Transverse colon (tissue), 4 donors: ENCODE measurements around the gene XXYLT1. TPM values are rescaled to one million over a fixed set of nuclear protein-coding genes. Genes with fewer than 3 reads are reported as not detected.
A peak's percentile ranks its signal among the peaks of the same experiment; 100 is the strongest.
"Not testable (repeated sequence)": the region's sequence is repeated elsewhere in the genome, so short reads cannot be mapped to it uniquely, and the experiment has no call there.

Source experiments
- DNase-seq: peaks from one replicate; pipeline ENCODE4 v3.0.0-alpha.2; 2019
- H3K27ac ChIP-seq, 4 donors: fragments of 200-600 bp; sonication (generic); 2 replicates each; pipeline ENCODE4 v1.5.1; 2016 to 2018; ENCODE audit warnings: inconsistent platforms in 4 of 4
- H3K27me3 ChIP-seq: fragments of 200-600 bp; sonication (generic); 2 replicates; pipeline ENCODE4 v1.5.1; 2017; ENCODE audit warnings: inconsistent platforms
- H3K36me3 ChIP-seq, 4 donors: fragments of 200-600 bp; sonication (generic); 2 replicates each; pipeline ENCODE4 v1.5.1; 2017 to 2019; ENCODE audit warnings: inconsistent platforms in 4 of 4
- H3K4me1 ChIP-seq, 4 donors: fragments of 200-600 bp; sonication (generic); 2 replicates each; pipeline ENCODE4 v1.5.1; 2017 to 2020; ENCODE audit warnings: inconsistent platforms in 4 of 4
- H3K4me3 ChIP-seq, 4 donors: fragments of 200-600 bp; sonication (generic); 1 replicate in 1 of 4; 2 replicates in 3 of 4; pipeline versions ENCODE4 v1.5.1 to v1.6.1; 2017 to 2019; ENCODE audit warnings: inconsistent platforms in 4 of 4
- H3K9me3 ChIP-seq, 2 donors: fragments of 200-600 bp; sonication (generic); 2 replicates each; pipeline ENCODE4 v1.5.1; 2017 to 2019; ENCODE audit warnings: inconsistent platforms in 2 of 2
- CTCF ChIP-seq, 5 experiments: fragments of 200-600 bp in 3 of 5; fragments of 450-650 bp in 2 of 5; sonication (generic) in 3 of 5; IDR thresholded peaks; 1 replicate in 2 of 5; 2 replicates in 3 of 5; pipeline ENCODE4 v1.5.1; 2016 to 2017; ENCODE audit warnings: antibody characterized with exemption in 5 of 5, inconsistent platforms in 3 of 5, mild to moderate bottlenecking in 2 of 5, moderate library complexity in 1 of 5
- EP300 ChIP-seq: sonication (generic); formaldehyde crosslinking; IDR thresholded peaks from one replicate; pipeline ENCODE4 v1.6.1; 2017; ENCODE audit warnings: antibody characterized with exemption, low read depth
- POLR2A ChIP-seq: fragments of 450-650 bp; IDR thresholded peaks from one replicate; pipeline ENCODE4 v1.6.1; 2016; ENCODE audit warnings: antibody characterized with exemption, mild to moderate bottlenecking, moderate library complexity
- POLR2AphosphoS5 ChIP-seq, 3 donors: sonication (generic); formaldehyde crosslinking; IDR thresholded peaks; one replicate each; pipeline ENCODE4 v1.6.1; 2016; ENCODE audit warnings: antibody characterized with exemption in 3 of 3
- WGBS, 2 donors: methylation state at CpG; one replicate each; pipeline ENCODE4 v1.1.5; 2018; ENCODE audit warnings: low coverage in 1 of 2; 5-methylcytosine and 5-hydroxymethylcytosine counted together
- in situ Hi-C, 4 donors: fragments of 200-750 bp; cut with MboI; loops; one replicate each; pipeline versions ENCODE4 v1.15.0 to v1.15.1; 2017; ENCODE audit warnings: low sequenced_read_pairs in 3 of 4, low pct_ligation_motif_present in 1 of 4, low pct_unique_long_range_greater_than_20kb in 1 of 4
- intact Hi-C: fragments of 100-400 bp; cut with DNase I; formaldehyde crosslinking; loops from one replicate; pipeline ENCODE4 v1.15.1; 2023; ENCODE audit warnings: low total_unique reads
- total RNA-seq, 4 donors: library from RNA; depleted of rRNA; stranded (reverse); fragments of >200 nt; gene quantifications; one replicate each; pipeline ENCODE4 v1.1.0, GENCODE V29; 2016

XXYLT1 gene
- total RNA-seq, 4 donors from 2014 or later = 3.0 to 10.0 (median 5.9) TPM

GRCh38 chr3:195238081-195238571 is 32.8 kb downstream of the XXYLT1 start:
- in situ Hi-C loops (loop anchor here in 1 of 4 donors (25.0 kb wide), 1 partner anchor 226 kb away; no protein-coding TSS in a partner anchor), intact Hi-C loops (no loop called here)
- Histone ChIP-seq H3K27ac (peak overlapping the region; percentile 68 to 88 (median 77)), H3K9me3 (no peaks in the 10 kb centered on the region), H3K4me3 (no peak overlapping the region), H3K27me3 (no peaks in the 10 kb centered on the region), H3K4me1 (peaks cover 8 to 18% (median 15%) of the 10 kb centered on the region in 4 donors), H3K36me3 (no peaks in the 10 kb centered on the region)
- WGBS, 2 donors = 81 to 90% methylated on average over 4 to 12 of the region's 12 CpGs
- no peak for TF ChIP-seq POLR2AphosphoS5 (IDR thresholded peaks at IDR 0.05)
- TF ChIP-seq EP300 = no peak
- TF ChIP-seq CTCF (IDR thresholded peaks at IDR 0.05) = no peak
- TF ChIP-seq POLR2A = no peak
- no peak for DNase-seq

GRCh38 chr3:195236801-195237570 is 34.0 kb downstream of the XXYLT1 start:
- no peaks in the 10 kb centered on the region for H3K36me3 ChIP-seq
- H3K27ac ChIP-seq = peak overlapping the region in 2 of 4 donors; percentile 82 to 88
- WGBS, 2 donors = 96 to 100% methylated on average over 6 to 10 of the region's 10 CpGs
- H3K4me1 ChIP-seq = peaks cover 8 to 18% (median 15%) of the 10 kb centered on the region in 4 donors
- in situ Hi-C loops (loop anchor here in 1 of 4 donors (25.0 kb wide), 1 partner anchor 225 kb away; no protein-coding TSS in a partner anchor), intact Hi-C loops (no loop called here)
- TF ChIP-seq POLR2AphosphoS5 (IDR thresholded peaks at IDR 0.05) (no peak), EP300 (no peak), CTCF (IDR thresholded peaks at IDR 0.05) (no peak), POLR2A (no peak)
- no peak overlapping the region for H3K4me3 ChIP-seq
- H3K9me3 ChIP-seq = no peaks in the 10 kb centered on the region
- H3K27me3 ChIP-seq = no peaks in the 10 kb centered on the region
- DNase-seq = no peak

GRCh38 chr3:195236076-195236798 is 34.7 kb downstream of the XXYLT1 start:
- Histone ChIP-seq H3K4me1 (peaks cover 8 to 18% (median 15%) of the 10 kb centered on the region in 4 donors), H3K27me3 (no peaks in the 10 kb centered on the region), H3K9me3 (no peaks in the 10 kb centered on the region), H3K4me3 (no peak overlapping the region), H3K27ac (no peak overlapping the region), H3K36me3 (no peaks in the 10 kb centered on the region)
- in situ Hi-C loops (loop anchor here in 1 of 4 donors (25.0 kb wide), 1 partner anchor 224 kb away; no protein-coding TSS in a partner anchor), intact Hi-C loops (no loop called here)
- TF ChIP-seq EP300 (no peak), POLR2AphosphoS5 (IDR thresholded peaks at IDR 0.05) (no peak)
- 99 to 100% methylated on average over 2 to 5 of the region's 5 CpGs for WGBS, 2 donors
- no peak for DNase-seq

GRCh38 chr3:195230244-195230643 is 40.7 kb downstream of the XXYLT1 start:
- H3K9me3 ChIP-seq = no peaks in the 10 kb centered on the region
- TF ChIP-seq POLR2AphosphoS5 (IDR thresholded peaks at IDR 0.05) (peak in 2 of 3 donors; percentile 33 to 76), EP300 (no peak)
- no peak overlapping the region for H3K4me3 ChIP-seq
- H3K27ac ChIP-seq = no peak overlapping the region
- in situ Hi-C loops = loop anchor here in 1 of 4 donors (25.0 kb wide), 1 partner anchor 218 kb away; no protein-coding TSS in a partner anchor
- DNase-seq = no peak
- no peaks in the 10 kb centered on the region for H3K27me3 ChIP-seq
- H3K36me3 ChIP-seq = no peaks in the 10 kb centered on the region
- no peaks in the 10 kb centered on the region for H3K4me1 ChIP-seq
- WGBS, 2 donors = 75 to 87% methylated on average over 1 of the region's 1 CpG
- intact Hi-C loops = no loop called here

- H3K36me3 ChIP-seq, H3K4me1 ChIP-seq, H3K27me3 ChIP-seq, H3K27ac ChIP-seq, intact Hi-C loops, H3K9me3 ChIP-seq, H3K4me3 ChIP-seq, DNase-seq: not testable (repeated sequence)
- in situ Hi-C loops = loop anchor here in 1 of 4 donors (25.0 kb wide), 1 partner anchor 217 kb away; no protein-coding TSS in a partner anchor
- 98 to 100% methylated on average over 3 to 5 of the region's 5 CpGs for WGBS, 2 donors
Observed at GRCh38 chr3:195228886-195229285, 42.1 kb downstream of the XXYLT1 start.
